Panc1 (cell line): ENCODE results near the gene COMMD4. TPM values are rescaled to one million over a fixed set of nuclear protein-coding genes. Genes with fewer than 3 reads are reported as not detected.
"Not testable (repeated sequence)": the region's sequence is repeated elsewhere in the genome, so short reads cannot be mapped to it uniquely, and the experiment has no call there.

ENCODE experiments used
- ATAC-seq: fragments of 200-7000 bp; cut with Tn5 transposase; 2 replicates; pipeline ENCODE4 v1.9.1; 2020; ENCODE audit warnings: mild to moderate bottlenecking, moderate library complexity
- BruUV-seq: library from RNA; stranded (reverse); fragments of 400-500 nt; replicated peaks from 2 replicates; lab custom pipeline; 2021; lab: Mats Ljungman, UMichigan
- CTCF ChIA-PET: fragments of 300-600 bp; sonication (Branson Sonifier 250); formaldehyde crosslinking; loops from one replicate; lab custom pipeline; 2022; ENCODE audit warnings: antibody characterized with exemption; lab: Charles Lee
- POLR2A ChIA-PET: fragments of 300-600 bp; sonication (Branson Sonifier 250); formaldehyde crosslinking; loops from one replicate; lab custom pipeline; 2022; ENCODE audit warnings: antibody characterized with exemption; lab: Charles Lee
- DNase-seq: peaks from one replicate; pipeline ENCODE4 v3.0.0-alpha.2; 2010; ENCODE audit warnings: low read depth, low spot score
- H3K27ac ChIP-seq: 2 replicates; pipeline ENCODE4 v1.5.1; 2011; ENCODE audit warnings: mild to moderate bottlenecking, low read length, inconsistent platforms
- H3K27me3 ChIP-seq: fragments of 200-500 bp; sonication (Bioruptor generic); 2 replicates; pipeline ENCODE4 v1.6.0; 2014; ENCODE audit warnings: low read length, inconsistent platforms; ENCODE audit not compliant: control insufficient read depth, insufficient read depth
- H3K36me3 ChIP-seq: fragments of 200-500 bp; sonication (Bioruptor generic); 2 replicates; pipeline ENCODE4 v1.5.1; 2014; ENCODE audit warnings: inconsistent platforms, mild to moderate bottlenecking, low read length, moderate library complexity; ENCODE audit not compliant: control insufficient read depth, insufficient read depth
- H3K4me1 ChIP-seq: 2 replicates; pipeline ENCODE4 v1.5.1; 2011; ENCODE audit warnings: inconsistent platforms, mild to moderate bottlenecking, low read length, moderate library complexity; ENCODE audit not compliant: control insufficient read depth, insufficient read depth
- H3K4me3 ChIP-seq, 2 experiments: 2 replicates each; pipeline ENCODE4 v1.5.1; 2011 to 2012; ENCODE audit warnings: low read depth in 2 of 2, low read length in 2 of 2, mild to moderate bottlenecking in 2 of 2, inconsistent platforms in 1 of 2, moderate library complexity in 1 of 2
- H3K9me3 ChIP-seq: fragments of 200-500 bp; sonication (Bioruptor generic); 2 replicates; pipeline ENCODE4 v1.5.1; 2014; ENCODE audit warnings: low read depth, mild to moderate bottlenecking, inconsistent platforms, low read length, moderate library complexity; ENCODE audit not compliant: control insufficient read depth, insufficient read depth
- CTCF ChIP-seq: fragments of 450-650 bp; IDR thresholded peaks from 2 replicates; pipeline ENCODE4 v1.5.1; 2017; ENCODE audit warnings: mild to moderate bottlenecking
- POLR2AphosphoS5 ChIP-seq: IDR thresholded peaks from 2 replicates; pipeline ENCODE4 v1.6.1; 2012; ENCODE audit warnings: mild to moderate bottlenecking, low read depth, low read length, moderate library complexity
- SIN3A ChIP-seq: IDR thresholded peaks from 2 replicates; pipeline ENCODE4 v1.6.1; 2012; ENCODE audit warnings: low read depth, mild to moderate bottlenecking, low read length, moderate library complexity, borderline replicate concordance; ENCODE audit not compliant: insufficient read depth
- TCF7L2 ChIP-seq: IDR thresholded peaks from 2 replicates; pipeline ENCODE4 v1.6.1; 2011; ENCODE audit warnings: mild to moderate bottlenecking, low read depth, low read length, inconsistent platforms
- in situ Hi-C: cut with HindIII; loops from 2 replicates; pipeline ENCODE4 v1.10.0; 2016; ENCODE audit warnings: low sequenced_read_pairs, low pct_unique_long_range_greater_than_20kb
- intact Hi-C: fragments of 100-400 bp; cut with micrococcal nuclease; formaldehyde crosslinking; loops from one replicate; pipeline ENCODE4 v1.10.0; 2022; ENCODE audit not compliant: unreplicated experiment
- total RNA-seq: library from RNA; stranded (reverse); gene quantifications from one replicate; pipeline ENCODE4 v1.2.1, GENCODE V29; 2021; ENCODE audit not compliant: unreplicated experiment
- TF ChIP-seq, protein P1 (sequence below), 2 experiments: IDR thresholded peaks; 2 replicates each; pipeline ENCODE4 v1.6.1; 2011 to 2012; ENCODE audit warnings: low read depth in 2 of 2, control low read depth in 1 of 2, low read length in 1 of 2, mild to moderate bottlenecking in 1 of 2, moderate library complexity in 1 of 2; ENCODE audit not compliant: insufficient read depth in 1 of 2

COMMD4 gene
- total RNA-seq, 1 experiment from 2014 or later, result 250 TPM

GRCh38 chr15:75342221-75342620 lies 6.4 kb downstream of the COMMD4 start:
- in situ Hi-C loops (no loop called here), intact Hi-C loops (no loop called here)
- no peaks in the 10 kb centered on the region for H3K4me1 ChIP-seq
- H3K27me3 ChIP-seq, result no peaks in the 10 kb centered on the region
- ChIA-PET CTCF (no interaction called here), POLR2A (no interaction called here)
- no peak overlapping the region for H3K27ac ChIP-seq
- H3K9me3 ChIP-seq, result no peaks in the 10 kb centered on the region
- no peak; the same call in 1 of the 2 replicates for TF ChIP-seq POLR2AphosphoS5
- TF ChIP-seq, protein P1, sequence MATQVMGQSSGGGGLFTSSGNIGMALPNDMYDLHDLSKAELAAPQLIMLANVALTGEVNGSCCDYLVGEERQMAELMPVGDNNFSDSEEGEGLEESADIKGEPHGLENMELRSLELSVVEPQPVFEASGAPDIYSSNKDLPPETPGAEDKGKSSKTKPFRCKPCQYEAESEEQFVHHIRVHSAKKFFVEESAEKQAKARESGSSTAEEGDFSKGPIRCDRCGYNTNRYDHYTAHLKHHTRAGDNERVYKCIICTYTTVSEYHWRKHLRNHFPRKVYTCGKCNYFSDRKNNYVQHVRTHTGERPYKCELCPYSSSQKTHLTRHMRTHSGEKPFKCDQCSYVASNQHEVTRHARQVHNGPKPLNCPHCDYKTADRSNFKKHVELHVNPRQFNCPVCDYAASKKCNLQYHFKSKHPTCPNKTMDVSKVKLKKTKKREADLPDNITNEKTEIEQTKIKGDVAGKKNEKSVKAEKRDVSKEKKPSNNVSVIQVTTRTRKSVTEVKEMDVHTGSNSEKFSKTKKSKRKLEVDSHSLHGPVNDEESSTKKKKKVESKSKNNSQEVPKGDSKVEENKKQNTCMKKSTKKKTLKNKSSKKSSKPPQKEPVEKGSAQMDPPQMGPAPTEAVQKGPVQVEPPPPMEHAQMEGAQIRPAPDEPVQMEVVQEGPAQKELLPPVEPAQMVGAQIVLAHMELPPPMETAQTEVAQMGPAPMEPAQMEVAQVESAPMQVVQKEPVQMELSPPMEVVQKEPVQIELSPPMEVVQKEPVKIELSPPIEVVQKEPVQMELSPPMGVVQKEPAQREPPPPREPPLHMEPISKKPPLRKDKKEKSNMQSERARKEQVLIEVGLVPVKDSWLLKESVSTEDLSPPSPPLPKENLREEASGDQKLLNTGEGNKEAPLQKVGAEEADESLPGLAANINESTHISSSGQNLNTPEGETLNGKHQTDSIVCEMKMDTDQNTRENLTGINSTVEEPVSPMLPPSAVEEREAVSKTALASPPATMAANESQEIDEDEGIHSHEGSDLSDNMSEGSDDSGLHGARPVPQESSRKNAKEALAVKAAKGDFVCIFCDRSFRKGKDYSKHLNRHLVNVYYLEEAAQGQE (IDR thresholded peaks at IDR 0.05; ENCODE audit: insufficient read depth in 1 of 2, low read depth in 2 of 2, low read length in 1 of 2), result no peak
- TF ChIP-seq TCF7L2, result no peak
- no peak for TF ChIP-seq SIN3A
- TF ChIP-seq CTCF, result no peak
- H3K36me3 ChIP-seq, result no peaks in the 10 kb centered on the region
- no TSS peak for BruUV-seq
- DNase-seq (no peak), ATAC-seq (no peak)
- no peak overlapping the region for H3K4me3 ChIP-seq

DNA sequence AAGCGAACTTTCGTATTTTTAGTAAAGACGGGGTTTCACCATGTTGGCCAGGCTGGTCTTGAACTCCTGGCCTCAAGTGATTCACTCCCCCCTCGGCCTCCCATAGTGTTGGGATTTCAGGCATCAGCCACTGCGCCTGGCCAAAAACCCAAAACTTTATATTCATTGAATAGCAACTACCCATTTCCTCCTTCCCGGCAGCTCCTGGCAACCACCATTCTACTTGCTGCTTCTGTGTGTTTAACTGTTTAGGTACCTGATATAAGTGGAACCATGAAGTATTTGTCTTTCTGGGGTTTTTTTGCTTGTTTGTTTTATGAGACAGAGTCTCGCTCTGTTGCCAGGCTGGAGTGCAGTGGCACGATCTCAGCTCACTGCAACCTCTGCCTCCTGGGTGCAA lies 8.1 kb downstream of the COMMD4 start:
- H3K4me3 ChIP-seq, intact Hi-C loops, POLR2A ChIA-PET, DNase-seq, BruUV-seq, H3K4me1 ChIP-seq, H3K9me3 ChIP-seq, H3K27ac ChIP-seq, ATAC-seq, H3K36me3 ChIP-seq, in situ Hi-C loops, H3K27me3 ChIP-seq: not testable (repeated sequence)
- CTCF ChIA-PET, result interaction anchor here (0.5 kb wide), 1 partner anchor 335 kb away, joined by 3 read pairs; no protein-coding TSS in a partner anchor

- ATAC-seq, result no peak
- POLR2A ChIA-PET, result interaction anchor here (0.6 kb wide), 1 partner anchor 89 kb away, joined by 3 read pairs; no protein-coding TSS in a partner anchor
- in situ Hi-C loops (no loop called here), intact Hi-C loops (no loop called here)
- H3K4me3 ChIP-seq, result peak within 1 kb of the TSS; percentile 52 to 67
- H3K36me3 ChIP-seq, result no peaks in the 10 kb centered on the region
- no peak for DNase-seq
- no peaks in the 10 kb centered on the region for H3K27me3 ChIP-seq
- no peaks in the 10 kb centered on the region for H3K4me1 ChIP-seq
- CTCF ChIA-PET, result interaction anchor here (0.6 to 0.7 kb wide), 2 partner anchors 105 to 316 kb away, joined by 3 to 4 read pairs; no protein-coding TSS in a partner anchor
- no peaks in the 10 kb centered on the region for H3K9me3 ChIP-seq
- TF ChIP-seq, protein P1 (IDR thresholded peaks at IDR 0.05; ENCODE audit: insufficient read depth in 1 of 2, low read depth in 2 of 2, low read length in 1 of 2), result no peak
- no peak for TF ChIP-seq SIN3A
- TF ChIP-seq TCF7L2, result no peak
- no peak for TF ChIP-seq CTCF
- no peak for TF ChIP-seq POLR2AphosphoS5
- H3K27ac ChIP-seq, result peak within 1 kb of the TSS; percentile 48
- no TSS peak for BruUV-seq
Observed at GRCh38 chr15:75346796-75347221, 10.9 kb downstream of the COMMD4 start, which contains the start of gene NEIL1. Gene NEIL1, plus strand, starts transcription at chr15:75347039. Its CDS starts 1,867 bp downstream, at chr15:75348906.
